ENCODE measurements around the gene CTNNA3.

The CTNNA3 gene

GRCh38 chr10:67473850-67474633 is 222.0 kb downstream of the CTNNA3 start:
- no peaks in the 10 kb centered on the region for H3K9me3 ChIP-seq

DNA sequence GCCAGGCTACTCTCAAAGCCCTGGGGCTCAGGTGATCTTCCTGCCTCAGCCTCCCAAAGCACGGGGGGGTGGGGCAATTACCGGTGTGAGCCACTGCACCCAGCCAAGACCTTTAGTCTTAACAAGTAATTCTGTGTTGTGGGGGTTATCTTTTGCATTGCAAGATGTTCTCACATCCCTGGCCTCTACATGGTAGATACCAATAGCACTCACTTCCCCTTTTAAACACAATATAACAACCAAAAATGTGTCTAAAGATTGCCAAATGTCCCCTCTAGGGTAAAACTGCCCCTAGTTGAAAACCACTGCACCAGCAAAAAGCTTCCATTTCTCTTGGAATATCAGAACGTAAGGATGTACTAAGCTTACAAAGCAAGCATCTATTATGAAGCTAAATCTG is 225.0 kb downstream of the CTNNA3 start:
- TF ChIP-seq, protein P1, sequence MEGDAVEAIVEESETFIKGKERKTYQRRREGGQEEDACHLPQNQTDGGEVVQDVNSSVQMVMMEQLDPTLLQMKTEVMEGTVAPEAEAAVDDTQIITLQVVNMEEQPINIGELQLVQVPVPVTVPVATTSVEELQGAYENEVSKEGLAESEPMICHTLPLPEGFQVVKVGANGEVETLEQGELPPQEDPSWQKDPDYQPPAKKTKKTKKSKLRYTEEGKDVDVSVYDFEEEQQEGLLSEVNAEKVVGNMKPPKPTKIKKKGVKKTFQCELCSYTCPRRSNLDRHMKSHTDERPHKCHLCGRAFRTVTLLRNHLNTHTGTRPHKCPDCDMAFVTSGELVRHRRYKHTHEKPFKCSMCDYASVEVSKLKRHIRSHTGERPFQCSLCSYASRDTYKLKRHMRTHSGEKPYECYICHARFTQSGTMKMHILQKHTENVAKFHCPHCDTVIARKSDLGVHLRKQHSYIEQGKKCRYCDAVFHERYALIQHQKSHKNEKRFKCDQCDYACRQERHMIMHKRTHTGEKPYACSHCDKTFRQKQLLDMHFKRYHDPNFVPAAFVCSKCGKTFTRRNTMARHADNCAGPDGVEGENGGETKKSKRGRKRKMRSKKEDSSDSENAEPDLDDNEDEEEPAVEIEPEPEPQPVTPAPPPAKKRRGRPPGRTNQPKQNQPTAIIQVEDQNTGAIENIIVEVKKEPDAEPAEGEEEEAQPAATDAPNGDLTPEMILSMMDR (IDR thresholded peaks at IDR 0.05; ENCODE audit: low read depth, low read length), result no peak

More at GRCh38 chr10:67473850-67474633, 222.0 kb downstream of the CTNNA3 start:
- Histone ChIP-seq H3K4me1 (no peaks in the 10 kb centered on the region), H3K36me3 (no peaks in the 10 kb centered on the region), H3K4me3 (ENCODE audit: low read depth, low read length) (no peak overlapping the region), H3K27me3 (no peaks in the 10 kb centered on the region)
- no peak for DNase-seq
- TF ChIP-seq, protein P1 (IDR thresholded peaks at IDR 0.05; ENCODE audit: low read depth, low read length), result no peak

DNA sequence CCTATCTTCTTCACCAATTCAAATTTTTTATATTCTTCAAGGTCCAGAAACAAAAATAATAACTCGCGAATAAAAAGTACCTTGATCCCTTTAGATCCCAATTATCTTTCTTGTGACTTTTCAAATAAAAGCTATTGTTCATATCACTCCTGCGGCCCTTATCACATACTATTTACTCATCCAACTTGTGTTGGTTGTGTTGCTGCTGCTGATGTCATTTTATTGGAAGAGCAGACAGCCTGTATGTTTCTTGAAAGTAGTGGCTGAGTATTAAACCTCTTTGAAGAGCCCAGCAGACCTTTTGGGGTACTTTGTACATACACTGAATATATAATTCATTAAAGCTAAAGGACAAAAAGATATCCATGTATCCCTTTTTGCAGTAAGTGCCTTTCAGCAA is 231.7 kb downstream of the CTNNA3 start:
- no peaks in the 10 kb centered on the region for H3K4me1 ChIP-seq
- no peaks in the 10 kb centered on the region; the same call in 1 of the 2 replicates for H3K27me3 ChIP-seq
- TF ChIP-seq, protein P1 (IDR thresholded peaks at IDR 0.05; ENCODE audit: low read depth, low read length), result no peak
- H3K36me3 ChIP-seq, result no peaks in the 10 kb centered on the region
- no peak for DNase-seq
- no peaks in the 10 kb centered on the region for H3K9me3 ChIP-seq
- no peak overlapping the region for H3K4me3 ChIP-seq (ENCODE audit: low read depth, low read length)

More for the DNA sequence above, 225.0 kb downstream of the CTNNA3 start:
- Histone ChIP-seq H3K4me3 (ENCODE audit: low read depth, low read length) (no peak overlapping the region), H3K4me1 (no peaks in the 10 kb centered on the region), H3K36me3 (no peaks in the 10 kb centered on the region), H3K27me3 (no peaks in the 10 kb centered on the region), H3K9me3 (no peaks in the 10 kb centered on the region)
- DNase-seq, result no peak

DNA sequence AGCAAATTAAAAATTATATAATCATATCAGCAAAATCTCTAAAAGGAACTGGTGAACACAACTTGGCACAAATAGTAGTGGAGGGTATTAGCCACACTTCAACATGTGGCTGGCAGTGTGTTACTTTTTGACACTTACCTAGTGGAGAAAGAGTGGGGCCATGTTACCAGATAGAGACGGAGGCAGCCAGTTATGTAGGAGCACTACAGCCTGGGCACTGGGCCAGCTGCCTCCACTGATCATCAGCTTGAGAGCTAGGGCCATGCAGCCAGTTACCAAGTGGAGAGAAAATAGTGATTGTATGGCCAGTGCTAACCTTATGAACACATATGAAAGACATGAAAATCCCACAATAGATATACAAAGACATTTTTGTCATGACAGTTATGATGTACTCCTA is 243.1 kb downstream of the CTNNA3 start:
- Histone ChIP-seq H3K36me3 (no peaks in the 10 kb centered on the region), H3K4me1 (no peaks in the 10 kb centered on the region), H3K9me3 (no peaks in the 10 kb centered on the region), H3K27me3 (no peaks in the 10 kb centered on the region), H3K4me3 (ENCODE audit: low read depth, low read length) (no peak overlapping the region)
- DNase-seq, result no peak
- TF ChIP-seq, protein P1 (IDR thresholded peaks at IDR 0.05; ENCODE audit: low read depth, low read length), result no peak

- TF ChIP-seq, protein P1 (IDR thresholded peaks at IDR 0.05; ENCODE audit: low read depth, low read length), result no peak
- no peaks in the 10 kb centered on the region for H3K9me3 ChIP-seq
- no peak overlapping the region for H3K4me3 ChIP-seq (ENCODE audit: low read depth, low read length)
- H3K36me3 ChIP-seq, result no peaks in the 10 kb centered on the region
- no peaks in the 10 kb centered on the region for H3K27me3 ChIP-seq
- DNase-seq, result no peak
- no peaks in the 10 kb centered on the region for H3K4me1 ChIP-seq
These were observed 257.2 kb downstream of the CTNNA3 start for GRCh38 chr10:67438605-67439304.

DNA sequence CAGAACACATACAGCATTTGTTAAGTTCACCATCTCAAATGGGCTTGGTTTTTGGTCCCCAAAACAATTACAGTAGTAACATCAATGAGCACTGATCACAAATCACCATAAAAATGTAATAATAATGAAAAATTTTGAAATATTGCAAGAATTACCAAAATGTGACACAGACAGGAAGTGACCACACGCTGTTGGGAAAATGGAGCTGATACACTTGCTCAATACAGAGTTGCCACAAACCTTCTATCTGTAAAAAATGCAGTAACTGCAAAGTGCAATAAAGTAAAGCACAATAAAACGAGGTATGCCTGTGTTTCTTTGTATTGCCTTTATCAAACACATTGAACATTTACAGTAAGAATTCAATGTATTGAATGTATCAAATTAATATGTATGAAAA is 262.7 kb downstream of the CTNNA3 start:
- Histone ChIP-seq H3K4me3 (ENCODE audit: low read depth, low read length) (no peak overlapping the region), H3K4me1 (no peaks in the 10 kb centered on the region), H3K9me3 (no peaks in the 10 kb centered on the region), H3K27me3 (no peaks in the 10 kb centered on the region), H3K36me3 (no peaks in the 10 kb centered on the region)
- no peak for DNase-seq
- TF ChIP-seq, protein P1 (IDR thresholded peaks at IDR 0.05; ENCODE audit: low read depth, low read length), result no peak

Data from BE2C (cell line).